CD8-positive, alpha-beta memory T cell (primary cell): ENCODE results near the gene SBNO1. TPM values are rescaled to one million over a fixed set of nuclear protein-coding genes. Genes with fewer than 3 reads are reported as not detected.
A peak's percentile ranks its signal among the peaks of the same experiment; 100 is the strongest.
"Not testable (repeated sequence)": the region's sequence is repeated elsewhere in the genome, so short reads cannot be mapped to it uniquely, and the experiment has no call there.

Source experiments
- CTCF ChIA-PET: fragments of 350-600 bp; sonication (Branson Sonifier 250); formaldehyde crosslinking; loops from one replicate; lab custom pipeline; 2021; ENCODE audit warnings: antibody characterized with exemption; lab: Charles Lee
- POLR2A ChIA-PET: fragments of 350-600 bp; sonication (Branson Sonifier 250); formaldehyde crosslinking; loops from one replicate; lab custom pipeline; 2021; ENCODE audit warnings: antibody characterized with exemption; lab: Charles Lee
- DNase-seq, 5 donors: peaks; one replicate each; pipeline versions ENCODE4 v3.0.0 to v3.0.0-alpha.2; 2020 to 2022; ENCODE audit warnings: mixed read lengths in 1 of 5
- H3K27ac ChIP-seq: one replicate; pipeline ENCODE4 v1.7.0; 2013; ENCODE audit warnings: low read depth, mild to moderate bottlenecking, low read length, moderate library complexity
- H3K27me3 ChIP-seq: 2 replicates; pipeline ENCODE4 v1.7.0; 2013; ENCODE audit warnings: low read length, mild to moderate bottlenecking; ENCODE audit not compliant: insufficient read depth, poor library complexity, severe bottlenecking
- H3K36me3 ChIP-seq: 2 replicates; pipeline ENCODE4 v1.7.0; 2013; ENCODE audit warnings: mild to moderate bottlenecking, low read length, moderate library complexity; ENCODE audit not compliant: insufficient read depth
- H3K4me1 ChIP-seq: 2 replicates; pipeline ENCODE4 v1.7.0; 2013; ENCODE audit warnings: mild to moderate bottlenecking, low read length, moderate library complexity; ENCODE audit not compliant: insufficient read depth
- H3K4me3 ChIP-seq: 2 replicates; pipeline ENCODE4 v1.7.0; 2013; ENCODE audit warnings: mild to moderate bottlenecking, low read length
- H3K9me3 ChIP-seq: 2 replicates; pipeline ENCODE4 v1.7.0; 2013; ENCODE audit warnings: mild to moderate bottlenecking, low read length
- H3K27ac Mint-ChIP-seq, 8 donors: one replicate each; pipeline ENCODE4 v1.8.0; 2020 to 2021; ENCODE audit warnings: mixed read lengths in 8 of 8, mild to moderate bottlenecking in 6 of 8, inconsistent platforms in 3 of 8, moderate library complexity in 3 of 8
- H3K27me3 Mint-ChIP-seq, 2 donors: one replicate each; pipeline ENCODE4 v1.8.0; 2020 to 2021; ENCODE audit warnings: mixed read lengths in 2 of 2, mild to moderate bottlenecking in 1 of 2, moderate library complexity in 1 of 2
- H3K36me3 Mint-ChIP-seq, 3 donors: one replicate each; pipeline ENCODE4 v1.8.0; 2020 to 2021; ENCODE audit warnings: mixed read lengths in 3 of 3, inconsistent platforms in 1 of 3, mild to moderate bottlenecking in 1 of 3
- H3K4me1 Mint-ChIP-seq, 3 donors: one replicate each; pipeline ENCODE4 v1.8.0; 2020 to 2021; ENCODE audit warnings: mixed read lengths in 3 of 3, inconsistent platforms in 1 of 3, mild to moderate bottlenecking in 1 of 3
- H3K4me3 Mint-ChIP-seq, 7 donors: one replicate each; pipeline ENCODE4 v1.8.0; 2020 to 2021; ENCODE audit warnings: mixed read lengths in 7 of 7, mild to moderate bottlenecking in 6 of 7, moderate library complexity in 4 of 7, inconsistent platforms in 2 of 7
- H3K9me3 Mint-ChIP-seq, 5 donors: one replicate each; pipeline ENCODE4 v1.8.0; 2020 to 2022; ENCODE audit warnings: mixed read lengths in 5 of 5, mild to moderate bottlenecking in 3 of 5, moderate library complexity in 2 of 5, inconsistent platforms in 1 of 5
- polyA plus RNA-seq: library from polyadenylated mRNA; unstranded; fragments of 300-500 nt; fragmentation: Illumina TruSeq; gene quantifications from one replicate; pipeline ENCODE4 v1.2.3, GENCODE V29; 2021
- total RNA-seq, 2 experiments: library from RNA; stranded (reverse); gene quantifications; one replicate each; pipeline ENCODE4 v1.2.3, GENCODE V29; 2021

SBNO1 gene
- total and polyA plus RNA-seq, 3 experiments from 2014 or later = 42.8 to 53.8 (median 52.1) TPM

GRCh38 chr12:123372415-123372814 lies 7.8 kb upstream of the SBNO1 start:
- H3K4me3 ChIP-seq, DNase-seq, H3K27ac ChIP-seq, H3K36me3 ChIP-seq, H3K27me3 ChIP-seq, H3K4me3 Mint-ChIP-seq, H3K4me1 ChIP-seq, CTCF ChIA-PET, POLR2A ChIA-PET, H3K27ac Mint-ChIP-seq, H3K9me3 ChIP-seq, H3K36me3 Mint-ChIP-seq, H3K4me1 Mint-ChIP-seq, H3K9me3 Mint-ChIP-seq, H3K27me3 Mint-ChIP-seq: not testable (repeated sequence)

- H3K9me3 Mint-ChIP-seq, CTCF ChIA-PET: not testable (repeated sequence)
Measured at GRCh38 chr12:123371667-123372368, 7.2 kb upstream of the SBNO1 start.

GRCh38 chr12:123369229-123369628 lies 4.6 kb upstream of the SBNO1 start:
- ChIA-PET CTCF (interaction anchor here (1.5 kb wide), 1 partner anchor 15 kb away, joined by 3 read pairs; the partner anchor contains the start of gene KMT5A), POLR2A (no interaction called here)
- no peaks in the 10 kb centered on the region for H3K9me3 ChIP-seq
- Mint-ChIP-seq H3K27me3 (no peaks in the 10 kb centered on the region), H3K4me1 (peaks cover 2 to 5% (median 4%) of the 10 kb centered on the region in 3 donors), H3K27ac (peak overlapping the region in 1 of 8 donors; percentile 27), H3K4me3 (peak overlapping the region in 1 of 7 donors; percentile 30), H3K36me3 (peaks cover 0 to 7% (median 0%) of the 10 kb centered on the region in 3 donors), H3K9me3 (no peaks in the 10 kb centered on the region)
- no peak overlapping the region for H3K4me3 ChIP-seq
- no peak for DNase-seq
- peaks cover 10% of the 10 kb centered on the region for H3K4me1 ChIP-seq
- H3K36me3 ChIP-seq = no peaks in the 10 kb centered on the region
- H3K27ac ChIP-seq = no peak overlapping the region
- no peaks in the 10 kb centered on the region for H3K27me3 ChIP-seq

More at GRCh38 chr12:123371667-123372368, 7.2 kb upstream of the SBNO1 start:
- not testable (repeated sequence) for H3K4me1 Mint-ChIP-seq, H3K9me3 ChIP-seq, H3K4me3 Mint-ChIP-seq, H3K27ac Mint-ChIP-seq, H3K4me3 ChIP-seq, H3K36me3 ChIP-seq, DNase-seq, H3K36me3 Mint-ChIP-seq, H3K4me1 ChIP-seq, H3K27me3 ChIP-seq, H3K27ac ChIP-seq, H3K27me3 Mint-ChIP-seq
- POLR2A ChIA-PET = interaction anchor here (0.6 kb wide), 1 partner anchor 80 kb away, joined by 5 read pairs; no protein-coding TSS in a partner anchor

GRCh38 chr12:123368431-123368830 lies 3.8 kb upstream of the SBNO1 start:
- H3K27ac ChIP-seq, POLR2A ChIA-PET, H3K4me3 ChIP-seq, H3K27me3 ChIP-seq, H3K4me1 Mint-ChIP-seq, H3K4me3 Mint-ChIP-seq, DNase-seq, H3K4me1 ChIP-seq, H3K27me3 Mint-ChIP-seq, H3K36me3 ChIP-seq, H3K9me3 ChIP-seq, H3K9me3 Mint-ChIP-seq: not testable (repeated sequence)
- CTCF ChIA-PET = interaction anchor here (1.5 kb wide), 1 partner anchor 15 kb away, joined by 3 read pairs; the partner anchor contains the start of gene KMT5A
- Mint-ChIP-seq H3K27ac (peak overlapping the region in 2 of 8 donors; percentile 5 to 51), H3K36me3 (peaks cover 0 to 13% (median 0%) of the 10 kb centered on the region in 3 donors)

- peaks cover 19% of the 10 kb centered on the region for H3K4me1 ChIP-seq
- peak overlapping the region in 4 of 8 donors; percentile 24 to 61 (median 52) for H3K27ac Mint-ChIP-seq
- H3K9me3 ChIP-seq = no peaks in the 10 kb centered on the region
- POLR2A ChIA-PET = interaction anchor here (0.7 kb wide), 2 partner anchors 59 to 115 kb away, joined by 3 to 4 read pairs; no protein-coding TSS in a partner anchor
- no peak for DNase-seq
- H3K4me3 ChIP-seq = no peak overlapping the region
- no peak overlapping the region for H3K4me3 Mint-ChIP-seq
- no peaks in the 10 kb centered on the region for H3K9me3 Mint-ChIP-seq
- CTCF ChIA-PET = interaction anchor here (0.7 to 5.9 kb wide), 3 partner anchors 17 to 219 kb away, joined by 3 to 66 read pairs (median 4); partner anchors contain the start of gene KMT5A
- H3K4me1 Mint-ChIP-seq = peaks cover 14 to 16% (median 16%) of the 10 kb centered on the region in 3 donors
- H3K27ac ChIP-seq = no peak overlapping the region
- no peaks in the 10 kb centered on the region for H3K27me3 Mint-ChIP-seq
- peaks cover 0 to 16% (median 0%) of the 10 kb centered on the region in 3 donors for H3K36me3 Mint-ChIP-seq
- no peaks in the 10 kb centered on the region for H3K36me3 ChIP-seq
- H3K27me3 ChIP-seq = no peaks in the 10 kb centered on the region
Measured at GRCh38 chr12:123367511-123367910, 2.9 kb upstream of the SBNO1 start.

GRCh38 chr12:123365025-123365917 lies 624 bp upstream of the SBNO1 start:
- H3K27me3 Mint-ChIP-seq = no peaks in the 10 kb centered on the region
- Histone ChIP-seq H3K27ac (peak overlapping the region; percentile 97), H3K4me1 (peaks cover 20% of the 10 kb centered on the region), H3K27me3 (no peaks in the 10 kb centered on the region), H3K36me3 (no peaks in the 10 kb centered on the region), H3K4me3 (peak overlapping the region; percentile 97), H3K9me3 (no peaks in the 10 kb centered on the region)
- peak; percentile 96 to 99 (median 99) for DNase-seq
- H3K4me1 Mint-ChIP-seq = peaks cover 14 to 31% (median 20%) of the 10 kb centered on the region in 3 donors
- peak overlapping the region; percentile 88 to 94 (median 93) for H3K4me3 Mint-ChIP-seq
- peak overlapping the region; percentile 87 to 97 (median 95) for H3K27ac Mint-ChIP-seq
- no peaks in the 10 kb centered on the region for H3K9me3 Mint-ChIP-seq
- H3K36me3 Mint-ChIP-seq = peaks cover 0 to 20% (median 0%) of the 10 kb centered on the region in 3 donors
- ChIA-PET CTCF (interaction anchor here (0.7 to 5.9 kb wide), 20 partner anchors 9 to 500 kb away, joined by 3 to 66 read pairs (median 5); partner anchors contain the start of genes KMT5A, MPHOSPH9, SNRNP35 and TMED2), POLR2A (interaction anchor here (0.6 to 2.8 kb wide), 14 partner anchors 11 to 865 kb away, joined by 3 to 23 read pairs (median 4); partner anchors contain the start of genes ATP6V0A2, DDX55, KMT5A and KNTC1)

- POLR2A ChIA-PET = interaction anchor here (0.6 to 2.8 kb wide), 7 partner anchors 13 to 1138 kb away, joined by 3 to 17 read pairs (median 3); partner anchors contain the start of genes DIABLO, KMT5A, MPHOSPH9 and MTRFR
- H3K27me3 Mint-ChIP-seq = no peaks in the 10 kb centered on the region
- Histone ChIP-seq H3K36me3 (no peaks in the 10 kb centered on the region), H3K4me3 (peak overlapping the region; percentile 85), H3K27me3 (no peaks in the 10 kb centered on the region), H3K27ac (peak overlapping the region; percentile 97), H3K9me3 (no peaks in the 10 kb centered on the region), H3K4me1 (peaks cover 20% of the 10 kb centered on the region)
- no peaks in the 10 kb centered on the region for H3K9me3 Mint-ChIP-seq
- peaks cover 0 to 20% (median 0%) of the 10 kb centered on the region in 3 donors for H3K36me3 Mint-ChIP-seq
- H3K4me1 Mint-ChIP-seq = peaks cover 14 to 40% (median 20%) of the 10 kb centered on the region in 3 donors
- peak; percentile 12 to 53 (median 26) for DNase-seq
- peak overlapping the region; percentile 91 to 97 (median 93) for H3K4me3 Mint-ChIP-seq
- CTCF ChIA-PET = interaction anchor here (0.9 to 5.9 kb wide), 4 partner anchors 9 to 219 kb away, joined by 3 to 66 read pairs (median 8); partner anchors contain the start of gene KMT5A
- H3K27ac Mint-ChIP-seq = peak overlapping the region; percentile 83 to 98 (median 92)
Measured at GRCh38 chr12:123363740-123364531, 711 bp downstream of the SBNO1 start.
